ENCODE measurements around the gene DBX2.
"Not testable (repeated sequence)": the region's sequence is repeated elsewhere in the genome, so short reads cannot be mapped to it uniquely, and the experiment has no call there.

The DBX2 gene

DNA sequence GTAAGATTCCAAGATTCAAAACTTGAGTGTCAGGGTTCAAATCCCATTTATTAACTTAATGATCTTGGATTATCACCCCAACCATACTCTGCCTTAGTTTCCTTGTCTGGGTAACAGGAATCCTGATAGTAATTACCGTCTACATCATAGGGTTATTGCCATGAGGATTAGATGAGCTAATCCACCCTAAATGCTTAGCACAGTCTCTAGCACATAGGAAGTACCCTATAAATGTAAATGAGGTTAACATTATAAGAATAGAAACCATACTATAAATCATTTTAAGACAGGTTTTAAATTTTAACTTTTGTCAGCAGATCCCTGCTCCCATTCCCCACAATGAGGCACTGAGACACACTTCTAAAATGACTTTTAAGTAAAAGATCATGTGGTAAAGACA lies 36.5 kb downstream of the DBX2 start:
- in situ Hi-C loops (cut with MboI; ENCODE audit: low sequenced_read_pairs, unreplicated experiment): no loop called here
- TF ChIP-seq, protein P1, sequence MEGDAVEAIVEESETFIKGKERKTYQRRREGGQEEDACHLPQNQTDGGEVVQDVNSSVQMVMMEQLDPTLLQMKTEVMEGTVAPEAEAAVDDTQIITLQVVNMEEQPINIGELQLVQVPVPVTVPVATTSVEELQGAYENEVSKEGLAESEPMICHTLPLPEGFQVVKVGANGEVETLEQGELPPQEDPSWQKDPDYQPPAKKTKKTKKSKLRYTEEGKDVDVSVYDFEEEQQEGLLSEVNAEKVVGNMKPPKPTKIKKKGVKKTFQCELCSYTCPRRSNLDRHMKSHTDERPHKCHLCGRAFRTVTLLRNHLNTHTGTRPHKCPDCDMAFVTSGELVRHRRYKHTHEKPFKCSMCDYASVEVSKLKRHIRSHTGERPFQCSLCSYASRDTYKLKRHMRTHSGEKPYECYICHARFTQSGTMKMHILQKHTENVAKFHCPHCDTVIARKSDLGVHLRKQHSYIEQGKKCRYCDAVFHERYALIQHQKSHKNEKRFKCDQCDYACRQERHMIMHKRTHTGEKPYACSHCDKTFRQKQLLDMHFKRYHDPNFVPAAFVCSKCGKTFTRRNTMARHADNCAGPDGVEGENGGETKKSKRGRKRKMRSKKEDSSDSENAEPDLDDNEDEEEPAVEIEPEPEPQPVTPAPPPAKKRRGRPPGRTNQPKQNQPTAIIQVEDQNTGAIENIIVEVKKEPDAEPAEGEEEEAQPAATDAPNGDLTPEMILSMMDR (IDR thresholded peaks at IDR 0.05; ENCODE audit: borderline replicate concordance, control extremely low read depth, extremely low read depth, insufficient read depth, missing control alignments): no peak
- DNase-seq (ENCODE audit: low spot score): no peak

DNA sequence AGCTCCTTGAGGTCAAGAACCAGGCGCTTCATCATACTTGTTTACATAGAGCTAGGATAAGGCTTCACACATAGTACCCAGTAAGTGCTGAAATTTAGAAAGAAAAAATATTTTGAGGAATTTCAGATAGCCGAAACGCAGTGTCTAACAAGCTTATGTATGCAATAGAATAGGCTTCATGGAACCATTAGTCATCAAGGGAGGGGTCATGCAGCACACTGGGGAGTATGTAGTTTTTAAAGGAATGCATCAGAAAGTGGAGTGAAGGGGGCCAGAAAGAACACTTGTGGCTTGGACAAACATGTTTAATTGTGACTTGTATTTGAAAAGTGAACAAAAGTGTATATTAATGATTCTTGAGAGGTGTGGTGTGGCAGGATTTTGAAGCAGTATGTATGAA lies 38.1 kb downstream of the DBX2 start:
- no peak for DNase-seq (ENCODE audit: low spot score)
- TF ChIP-seq, protein P1 (IDR thresholded peaks at IDR 0.05; ENCODE audit: borderline replicate concordance, control extremely low read depth, extremely low read depth, insufficient read depth, missing control alignments): no peak
- in situ Hi-C loops (cut with MboI; ENCODE audit: low sequenced_read_pairs, unreplicated experiment): no loop called here

DNA sequence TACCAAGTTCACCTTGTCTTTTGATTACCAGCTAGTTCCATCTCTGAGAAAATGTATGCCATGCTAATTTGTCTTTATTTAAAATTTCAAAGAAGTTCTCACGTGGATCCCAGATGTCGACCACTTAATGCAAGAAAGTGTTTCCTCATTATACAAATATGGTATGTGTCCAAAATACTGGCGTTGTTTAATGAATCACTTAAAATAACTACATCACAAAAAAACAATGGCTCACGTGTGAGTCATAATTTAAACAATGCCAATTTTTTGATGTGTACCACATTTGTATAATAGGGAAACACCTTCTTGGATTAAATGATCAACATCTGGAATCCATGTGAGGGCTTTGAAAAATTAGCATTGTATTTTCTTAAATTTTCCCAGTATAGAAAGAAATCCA lies 40.8 kb downstream of the DBX2 start:
- no peak for DNase-seq (ENCODE audit: low spot score)
- TF ChIP-seq, protein P1 (IDR thresholded peaks at IDR 0.05; ENCODE audit: borderline replicate concordance, control extremely low read depth, extremely low read depth, insufficient read depth, missing control alignments): no peak
- in situ Hi-C loops (cut with MboI; ENCODE audit: low sequenced_read_pairs, unreplicated experiment): no loop called here

DNA sequence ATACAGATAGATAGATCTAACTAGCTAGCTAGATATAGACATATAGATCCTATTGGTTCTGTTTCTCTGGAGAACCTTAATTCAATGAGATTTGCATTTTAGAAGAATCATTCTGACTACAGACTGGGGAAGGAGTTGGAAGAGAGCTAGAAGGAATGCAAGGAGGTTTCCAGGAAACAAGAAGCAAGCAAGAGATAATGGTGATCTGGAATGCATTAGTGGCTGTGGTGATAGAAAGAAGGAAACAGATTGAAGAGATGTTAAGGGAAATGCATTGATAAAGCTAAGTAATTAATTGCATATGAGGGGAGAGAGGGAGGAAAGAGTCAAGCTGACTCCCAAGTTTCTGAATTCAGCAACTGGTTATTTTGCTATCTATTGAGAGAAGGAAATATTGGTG lies 42.7 kb downstream of the DBX2 start:
- no peak for DNase-seq (ENCODE audit: low spot score)
- in situ Hi-C loops (cut with MboI; ENCODE audit: low sequenced_read_pairs, unreplicated experiment): no loop called here
- TF ChIP-seq, protein P1 (IDR thresholded peaks at IDR 0.05; ENCODE audit: borderline replicate concordance, control extremely low read depth, extremely low read depth, insufficient read depth, missing control alignments): no peak

DNA sequence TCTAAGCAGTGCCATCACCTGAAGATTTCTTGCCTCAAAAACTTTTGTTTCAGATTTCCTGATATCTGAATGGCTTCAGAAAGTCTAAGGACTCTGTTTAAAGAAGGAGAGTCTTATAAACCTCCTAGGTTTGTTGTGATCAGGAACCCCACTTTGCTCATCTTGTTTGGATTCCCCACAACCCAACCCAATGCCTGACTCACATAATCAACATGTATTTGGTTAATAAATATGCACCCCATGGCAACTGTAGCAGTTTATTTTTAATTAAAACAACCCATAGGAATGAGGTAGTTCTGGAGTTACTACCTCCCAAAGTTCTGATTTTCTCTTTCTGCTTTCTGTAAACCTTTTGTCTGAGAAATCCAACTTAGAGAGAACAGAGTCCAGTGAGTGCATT lies 51.5 kb downstream of the DBX2 start:
- in situ Hi-C loops (cut with MboI; ENCODE audit: low sequenced_read_pairs, unreplicated experiment): no loop called here
- no peak for DNase-seq (ENCODE audit: low spot score)
- TF ChIP-seq, protein P1 (IDR thresholded peaks at IDR 0.05; ENCODE audit: borderline replicate concordance, control extremely low read depth, extremely low read depth, insufficient read depth, missing control alignments): no peak

DNA sequence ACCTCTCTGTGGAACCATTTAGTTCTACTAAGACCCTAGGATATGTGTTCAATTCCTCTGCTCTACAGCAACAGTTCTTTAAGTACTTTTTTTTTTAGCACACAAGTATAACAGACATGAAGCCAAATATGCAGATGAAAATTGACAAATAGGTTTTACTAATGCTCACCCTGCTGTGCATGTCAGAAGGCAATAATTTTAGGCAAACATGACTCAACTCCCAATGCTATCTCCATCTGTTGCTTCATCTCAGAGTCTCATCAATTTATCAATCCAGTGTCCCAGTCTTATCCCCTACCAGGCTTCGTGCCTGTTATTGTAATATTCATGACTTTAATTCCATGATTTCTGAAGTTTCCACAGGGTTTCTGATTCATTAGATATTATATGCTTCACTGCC lies 57.7 kb downstream of the DBX2 start:
- in situ Hi-C loops (cut with MboI; ENCODE audit: low sequenced_read_pairs, unreplicated experiment): no loop called here
- TF ChIP-seq, protein P1 (IDR thresholded peaks at IDR 0.05; ENCODE audit: borderline replicate concordance, control extremely low read depth, extremely low read depth, insufficient read depth, missing control alignments): no peak
- DNase-seq (ENCODE audit: low spot score): no peak

DNA sequence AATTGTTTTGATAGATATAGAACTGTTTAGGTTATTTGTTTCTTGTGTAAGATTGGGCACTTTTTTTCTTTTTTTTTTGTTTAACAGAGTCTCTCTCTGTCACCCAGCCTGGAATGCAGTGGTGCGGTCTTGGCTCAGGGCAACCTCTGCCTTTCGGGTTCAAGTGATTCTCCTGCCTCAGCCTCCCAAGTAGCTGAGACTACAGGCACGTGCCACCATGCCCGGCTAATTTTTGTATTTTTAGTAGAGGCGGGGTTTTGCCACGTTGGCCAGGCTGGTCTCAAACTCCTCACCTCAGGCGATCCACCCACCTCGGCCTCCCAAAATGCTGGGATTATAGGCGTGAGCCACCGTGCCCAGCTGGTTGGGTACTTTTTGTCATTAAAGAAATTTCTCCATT lies 66.0 kb downstream of the DBX2 start:
- in situ Hi-C loops (cut with MboI; ENCODE audit: low sequenced_read_pairs, unreplicated experiment); DNase-seq (ENCODE audit: low spot score): not testable (repeated sequence)

Measured in GM13976 (cell line).